HG03558 (cell line): ENCODE results near the gene CLTC.
"Not testable (repeated sequence)": the region's sequence is repeated elsewhere in the genome, so short reads cannot be mapped to it uniquely, and the experiment has no call there.

ENCODE experiments used
- ATAC-seq: cut with Tn5 transposase; IDR thresholded peaks from one replicate; pipeline ENCODE4 v1.9.1; 2021; ENCODE audit warnings: moderate number of reproducible peaks; ENCODE audit not compliant: unreplicated experiment; ENCODE audit errors: extremely low read depth

The CLTC gene

GRCh38 chr17:59619298-59620063 lies at the start of gene CLTC:
Gene CLTC (plus strand): TSS chr17:59619895. CDS start chr17:59620132, 237 bp downstream.
- ATAC-seq: peak; percentile 46

GRCh38 chr17:59572301-59572924 lies 47.3 kb upstream of the CLTC start:
- no peak for ATAC-seq

GRCh38 chr17:59584168-59584567 lies 35.5 kb upstream of the CLTC start:
- ATAC-seq: not testable (repeated sequence)

- ATAC-seq: no peak
Measured at GRCh38 chr17:59600169-59600568, 19.5 kb upstream of the CLTC start.

GRCh38 chr17:59601130-59601529 lies 18.6 kb upstream of the CLTC start:
- ATAC-seq: no peak

GRCh38 chr17:59607061-59607460 lies 12.6 kb upstream of the CLTC start:
- ATAC-seq: no peak

- no peak for ATAC-seq
Measured at GRCh38 chr17:59607817-59608403, 11.8 kb upstream of the CLTC start.

GRCh38 chr17:59611503-59611902 lies 8.2 kb upstream of the CLTC start:
- ATAC-seq: no peak

- no peak for ATAC-seq
Measured at GRCh38 chr17:59616253-59616920, 3.3 kb upstream of the CLTC start.

- ATAC-seq: no peak
Measured at GRCh38 chr17:59617156-59617732, 2.5 kb upstream of the CLTC start.

- ATAC-seq: no peak
Measured at GRCh38 chr17:59619035-59619297, 729 bp upstream of the CLTC start.

- ATAC-seq: no peak
Measured at GRCh38 chr17:59620064-59620359, 317 bp downstream of the CLTC start.

- ATAC-seq: no peak
Measured at GRCh38 chr17:59620518-59621259, 994 bp downstream of the CLTC start.

GRCh38 chr17:59621771-59622170 lies 2.1 kb downstream of the CLTC start:
- no peak for ATAC-seq

GRCh38 chr17:59623151-59623550 lies 3.5 kb downstream of the CLTC start:
- no peak for ATAC-seq

GRCh38 chr17:59626756-59627155 lies 7.1 kb downstream of the CLTC start:
- no peak for ATAC-seq

GRCh38 chr17:59627274-59627673 lies 7.6 kb downstream of the CLTC start:
- ATAC-seq: no peak

GRCh38 chr17:59627770-59628171 lies 8.1 kb downstream of the CLTC start:
- ATAC-seq: no peak

- no peak for ATAC-seq
Measured at GRCh38 chr17:59629174-59629573, 9.5 kb downstream of the CLTC start.

- no peak for ATAC-seq
Measured at GRCh38 chr17:59631276-59631675, 11.6 kb downstream of the CLTC start.
